Nephron (organoid): ENCODE data around the gene CSK.

Experiments used
- H3K27ac Mint-ChIP-seq, 3 experiments: 2 replicates each; pipeline ENCODE4 v1.8.0; 2020; ENCODE audit warnings: mixed read lengths in 3 of 3, mild to moderate bottlenecking in 2 of 3, moderate library complexity in 1 of 3
- H3K27me3 Mint-ChIP-seq: 2 replicates; pipeline ENCODE4 v1.8.0; 2021; ENCODE audit warnings: low read depth, mild to moderate bottlenecking, moderate library complexity, mixed read lengths
- H3K36me3 Mint-ChIP-seq: 2 replicates; pipeline ENCODE4 v1.8.0; 2020; ENCODE audit warnings: low read depth, mixed read lengths
- H3K4me1 Mint-ChIP-seq: 2 replicates; pipeline ENCODE4 v1.8.0; 2020; ENCODE audit warnings: mixed read lengths
- H3K4me3 Mint-ChIP-seq, 3 experiments: 2 replicates each; pipeline ENCODE4 v1.8.0; 2020; ENCODE audit warnings: mild to moderate bottlenecking in 3 of 3, mixed read lengths in 3 of 3, moderate library complexity in 2 of 3
- H3K9me3 Mint-ChIP-seq: 2 replicates; pipeline ENCODE4 v1.8.0; 2020; ENCODE audit warnings: mixed read lengths
- CTCF ChIP-seq, 3 experiments: fragments of 200-600 bp; sonication (generic); IDR thresholded peaks; one replicate each; pipeline ENCODE4 v1.5.0; 2021; ENCODE audit warnings: antibody characterized with exemption in 3 of 3; ENCODE audit not compliant: unreplicated experiment in 3 of 3

Gene CSK

GRCh38 chr15:74829991-74830390 lies 48.1 kb downstream of the CSK start:
- no peaks in the 10 kb centered on the region for H3K4me1 Mint-ChIP-seq
- TF ChIP-seq CTCF (IDR thresholded peaks at IDR 0.05; ENCODE audit: unreplicated experiment in 3 of 3): no peak
- H3K27me3 Mint-ChIP-seq: peaks cover 50% of the 10 kb centered on the region
- H3K27ac Mint-ChIP-seq: no peak overlapping the region
- H3K4me3 Mint-ChIP-seq: no peak overlapping the region
- no peaks in the 10 kb centered on the region for H3K9me3 Mint-ChIP-seq
- H3K36me3 Mint-ChIP-seq: no peaks in the 10 kb centered on the region

GRCh38 chr15:74830868-74831267 lies 49.0 kb downstream of the CSK start:
- H3K4me3 Mint-ChIP-seq: no peak overlapping the region
- H3K27me3 Mint-ChIP-seq: peaks cover 43% of the 10 kb centered on the region
- no peak for TF ChIP-seq CTCF (IDR thresholded peaks at IDR 0.05; ENCODE audit: unreplicated experiment in 3 of 3)
- H3K9me3 Mint-ChIP-seq: no peaks in the 10 kb centered on the region
- H3K36me3 Mint-ChIP-seq: no peaks in the 10 kb centered on the region
- no peaks in the 10 kb centered on the region for H3K4me1 Mint-ChIP-seq
- H3K27ac Mint-ChIP-seq: no peak overlapping the region

- Mint-ChIP-seq H3K4me3 (no peak overlapping the region), H3K4me1 (no peaks in the 10 kb centered on the region), H3K36me3 (no peaks in the 10 kb centered on the region), H3K27ac (no peak overlapping the region), H3K27me3 (peaks cover 35% of the 10 kb centered on the region), H3K9me3 (no peaks in the 10 kb centered on the region)
- TF ChIP-seq CTCF (IDR thresholded peaks at IDR 0.05; ENCODE audit: unreplicated experiment in 3 of 3): no peak
These were observed 50.1 kb downstream of the CSK start for GRCh38 chr15:74831813-74832495.

GRCh38 chr15:74832826-74833225 lies 50.9 kb downstream of the CSK start:
- no peak overlapping the region for H3K27ac Mint-ChIP-seq
- H3K36me3 Mint-ChIP-seq: peaks cover 4% of the 10 kb centered on the region
- TF ChIP-seq CTCF (IDR thresholded peaks at IDR 0.05; ENCODE audit: unreplicated experiment in 3 of 3): no peak
- H3K4me3 Mint-ChIP-seq: no peak overlapping the region
- peaks cover 26% of the 10 kb centered on the region for H3K27me3 Mint-ChIP-seq
- no peaks in the 10 kb centered on the region for H3K4me1 Mint-ChIP-seq
- H3K9me3 Mint-ChIP-seq: no peaks in the 10 kb centered on the region

- peaks cover 21% of the 10 kb centered on the region for H3K27me3 Mint-ChIP-seq
- TF ChIP-seq CTCF (IDR thresholded peaks at IDR 0.05; ENCODE audit: unreplicated experiment in 3 of 3): no peak
- no peak overlapping the region for H3K27ac Mint-ChIP-seq
- no peaks in the 10 kb centered on the region for H3K9me3 Mint-ChIP-seq
- H3K4me1 Mint-ChIP-seq: no peaks in the 10 kb centered on the region
- peaks cover 4% of the 10 kb centered on the region for H3K36me3 Mint-ChIP-seq
- H3K4me3 Mint-ChIP-seq: no peak overlapping the region
These were observed 51.7 kb downstream of the CSK start for GRCh38 chr15:74833376-74834107.
